Lower lobe of right lung (tissue), 2 donors: ENCODE results near the gene SOX15. TPM values are rescaled to one million over a fixed set of nuclear protein-coding genes. Genes with fewer than 3 reads are reported as not detected.

Experiments used
- ATAC-seq, 2 donors: fragments of 200-7000 bp; cut with Tn5 transposase; one replicate each; pipeline ENCODE4 v1.9.1; 2020 to 2022; ENCODE audit warnings: mild to moderate bottlenecking in 2 of 2, moderate library complexity in 2 of 2
- DNase-seq: peaks from one replicate; pipeline ENCODE4 v3.0.0-alpha.2; 2020
- H3K27ac ChIP-seq: fragments of 200-600 bp; one replicate; pipeline ENCODE4 v1.8.0; 2022
- H3K27me3 ChIP-seq: fragments of 200-600 bp; one replicate; pipeline ENCODE4 v1.8.0; 2022; ENCODE audit warnings: low read depth
- H3K36me3 ChIP-seq: fragments of 200-600 bp; one replicate; pipeline ENCODE4 v1.8.0; 2022; ENCODE audit warnings: mild to moderate bottlenecking
- H3K4me1 ChIP-seq: fragments of 200-600 bp; one replicate; pipeline ENCODE4 v1.8.0; 2022
- H3K4me3 ChIP-seq: fragments of 200-600 bp; one replicate; pipeline ENCODE4 v1.8.0; 2022; ENCODE audit warnings: mild to moderate bottlenecking
- H3K9me3 ChIP-seq: fragments of 200-600 bp; one replicate; pipeline ENCODE4 v1.8.0; 2022
- CTCF ChIP-seq: fragments of 200-600 bp; IDR thresholded peaks from one replicate; pipeline ENCODE4 v1.8.0; 2022; ENCODE audit warnings: antibody characterized with exemption, mild to moderate bottlenecking
- intact Hi-C: fragments of 100-400 bp; cut with DNase I; formaldehyde crosslinking; loops from one replicate; pipeline ENCODE4 v1.11.0; 2022
- long read RNA-seq: library from polyadenylated mRNA; unstranded; transcript quantifications from one replicate; pipeline ENCODE4 v2.0.0, GENCODE V29; 2021
- total RNA-seq: library from RNA; stranded (reverse); fragmentation: NEBNext Ultra II Directional; extraction: Animal tissue kit (Norgen Biotek cat#: 25700); gene quantifications from one replicate; pipeline ENCODE4 v1.2.1, GENCODE V29; 2021
- donor health status: DM: no; HTN: yes; CAD: no; lungs with severe emphysema.

Gene SOX15
- total RNA-seq, result 0.47 TPM
- long read RNA-seq, result 0 reads

GRCh38 chr17:7589891-7590691, at the start of gene SOX15:
SOX15 (minus strand) TSS chr17:7590094; CDS start chr17:7589676, 418 bp downstream.
- no peak for TF ChIP-seq CTCF
- intact Hi-C loops, result no loop called here
- Histone ChIP-seq H3K4me3 (peak within 1 kb of the TSS; percentile 40), H3K27me3 (no peaks in the 10 kb centered on the region), H3K4me1 (peaks cover 23% of the 10 kb centered on the region), H3K36me3 (peaks cover 78% of the 10 kb centered on the region), H3K9me3 (no peaks in the 10 kb centered on the region), H3K27ac (peak within 1 kb of the TSS; percentile 49)
- ATAC-seq, result peak in 1 of 2 donors; percentile 2
- no peak for DNase-seq

GRCh38 chr17:7636163-7636562, 46.3 kb upstream of the SOX15 start:
- Histone ChIP-seq H3K27ac (no peak overlapping the region), H3K9me3 (no peaks in the 10 kb centered on the region), H3K4me1 (no peaks in the 10 kb centered on the region), H3K36me3 (no peaks in the 10 kb centered on the region), H3K27me3 (no peaks in the 10 kb centered on the region), H3K4me3 (no peak overlapping the region)
- DNase-seq (no peak), ATAC-seq (no peak)
- TF ChIP-seq CTCF, result no peak
- intact Hi-C loops, result no loop called here

GRCh38 chr17:7634384-7634783, 44.5 kb upstream of the SOX15 start:
- peak; percentile 21 for TF ChIP-seq CTCF
- Histone ChIP-seq H3K27me3 (no peaks in the 10 kb centered on the region), H3K4me1 (no peaks in the 10 kb centered on the region), H3K4me3 (no peak overlapping the region), H3K36me3 (no peaks in the 10 kb centered on the region), H3K27ac (no peak overlapping the region), H3K9me3 (no peaks in the 10 kb centered on the region)
- DNase-seq (no peak), ATAC-seq (peak; percentile 17 to 28)
- intact Hi-C loops, result no loop called here

GRCh38 chr17:7633093-7633492, 43.2 kb upstream of the SOX15 start:
- Histone ChIP-seq H3K4me1 (peaks cover 3% of the 10 kb centered on the region), H3K27me3 (no peaks in the 10 kb centered on the region), H3K9me3 (no peaks in the 10 kb centered on the region), H3K27ac (no peak overlapping the region), H3K36me3 (no peaks in the 10 kb centered on the region), H3K4me3 (no peak overlapping the region)
- no peak for DNase-seq
- ATAC-seq, result no peak
- intact Hi-C loops, result no loop called here
- no peak for TF ChIP-seq CTCF

- H3K9me3 ChIP-seq, result no peaks in the 10 kb centered on the region
- H3K36me3 ChIP-seq, result no peaks in the 10 kb centered on the region
- peaks cover 6% of the 10 kb centered on the region for H3K4me1 ChIP-seq
- peak; percentile 45 for TF ChIP-seq CTCF
- H3K27me3 ChIP-seq, result no peaks in the 10 kb centered on the region
- peak; percentile 48 for DNase-seq
- intact Hi-C loops, result no loop called here
- peak; percentile 46 to 50 for ATAC-seq
- no peak overlapping the region for H3K4me3 ChIP-seq
- H3K27ac ChIP-seq, result no peak overlapping the region
Measured at GRCh38 chr17:7632492-7632894, 42.6 kb upstream of the SOX15 start.
